AG10803 (cell line): ENCODE data around the gene TFDP2.
A peak's percentile ranks its signal among the peaks of the same experiment; 100 is the strongest.

Experiments used
- DNase-seq: peaks from one replicate; pipeline ENCODE4 v3.0.0; 2010; ENCODE audit warnings: low read depth
- H3K4me3 ChIP-seq: 2 replicates; pipeline ENCODE4 v1.5.1; 2011; ENCODE audit warnings: mild to moderate bottlenecking, low read length, control low read depth
- CTCF ChIP-seq: conservative IDR thresholded peaks from 2 replicates; pipeline ENCODE4 v1.5.1; 2011; ENCODE audit warnings: mild to moderate bottlenecking, low read length, control low read depth, inconsistent platforms

Gene TFDP2

GRCh38 chr3:141900343-141900742 lies 249.0 kb downstream of the TFDP2 start:
- no peak for DNase-seq
- TF ChIP-seq CTCF = no peak
- no peak overlapping the region for H3K4me3 ChIP-seq

GRCh38 chr3:141898908-141899307 lies 250.4 kb downstream of the TFDP2 start:
- no peak overlapping the region for H3K4me3 ChIP-seq
- DNase-seq = no peak
- TF ChIP-seq CTCF = no peak

- no peak overlapping the region for H3K4me3 ChIP-seq
- DNase-seq = peak; percentile 58
- no peak for TF ChIP-seq CTCF
Observed at GRCh38 chr3:141895731-141896130, 253.6 kb downstream of the TFDP2 start.

- peak; percentile 89 for DNase-seq
- no peak for TF ChIP-seq CTCF
- H3K4me3 ChIP-seq = no peak overlapping the region
Observed at GRCh38 chr3:141894524-141895176, 254.7 kb downstream of the TFDP2 start.
